GM18951 (cell line): ENCODE data around the gene PLEKHM3.
"Not testable (repeated sequence)": the region's sequence is repeated elsewhere in the genome, so short reads cannot be mapped to it uniquely, and the experiment has no call there.

Source experiments
- POLR2A ChIP-seq: IDR thresholded peaks from 4 replicates; pipeline ENCODE4 v1.6.1; 2011; ENCODE audit warnings: mild to moderate bottlenecking; ENCODE audit not compliant: insufficient read length, insufficient read depth; ENCODE audit errors: extremely low read depth
- in situ Hi-C: fragments of 300-500 bp; cut with MboI; formaldehyde crosslinking; loops from one replicate; pipeline ENCODE4 v1.12.0; 2022; ENCODE audit warnings: low sequenced_read_pairs, mixed read lengths, inconsistent platforms; ENCODE audit not compliant: unreplicated experiment

PLEKHM3 gene

GRCh38 chr2:207960090-207960489, 65.2 kb downstream of the PLEKHM3 start:
- TF ChIP-seq POLR2A: no peak
- in situ Hi-C loops: no loop called here

- TF ChIP-seq POLR2A: no peak
- in situ Hi-C loops: no loop called here
Measured at GRCh38 chr2:207956771-207957170, 68.6 kb downstream of the PLEKHM3 start.

GRCh38 chr2:207955456-207955855, 69.9 kb downstream of the PLEKHM3 start:
- in situ Hi-C loops: no loop called here
- TF ChIP-seq POLR2A: no peak

GRCh38 chr2:207953354-207953753, 72.0 kb downstream of the PLEKHM3 start:
- no peak for TF ChIP-seq POLR2A
- in situ Hi-C loops: no loop called here

GRCh38 chr2:207952564-207953345, 72.6 kb downstream of the PLEKHM3 start:
- TF ChIP-seq POLR2A: no peak
- in situ Hi-C loops: no loop called here

- TF ChIP-seq POLR2A: no peak
- in situ Hi-C loops: no loop called here
Measured at GRCh38 chr2:207951734-207952470, 73.4 kb downstream of the PLEKHM3 start.

GRCh38 chr2:207950761-207951114, 74.6 kb downstream of the PLEKHM3 start:
- in situ Hi-C loops: no loop called here
- no peak for TF ChIP-seq POLR2A

- TF ChIP-seq POLR2A: no peak
- in situ Hi-C loops: no loop called here
Measured at GRCh38 chr2:207950063-207950760, 75.1 kb downstream of the PLEKHM3 start.

GRCh38 chr2:207949245-207949644, 76.1 kb downstream of the PLEKHM3 start:
- in situ Hi-C loops: not testable (repeated sequence)

GRCh38 chr2:207944979-207945600, 80.2 kb downstream of the PLEKHM3 start:
- in situ Hi-C loops: no loop called here
- TF ChIP-seq POLR2A: no peak

- TF ChIP-seq POLR2A: no peak
- in situ Hi-C loops: no loop called here
Measured at GRCh38 chr2:207944334-207944733, 81.0 kb downstream of the PLEKHM3 start.

- TF ChIP-seq POLR2A: no peak
- in situ Hi-C loops: no loop called here
Measured at GRCh38 chr2:207939342-207940108, 85.8 kb downstream of the PLEKHM3 start.

GRCh38 chr2:207938886-207939285, 86.4 kb downstream of the PLEKHM3 start:
- TF ChIP-seq POLR2A: no peak
- in situ Hi-C loops: no loop called here
